NCI-H1048 (cell line): ENCODE results near the gene FOXJ3.

ENCODE experiments used
- DNase-seq: peaks from one replicate; lab custom pipeline; 2025; lab: John Stamatoyannopoulos, UW

FOXJ3 gene

DNA sequence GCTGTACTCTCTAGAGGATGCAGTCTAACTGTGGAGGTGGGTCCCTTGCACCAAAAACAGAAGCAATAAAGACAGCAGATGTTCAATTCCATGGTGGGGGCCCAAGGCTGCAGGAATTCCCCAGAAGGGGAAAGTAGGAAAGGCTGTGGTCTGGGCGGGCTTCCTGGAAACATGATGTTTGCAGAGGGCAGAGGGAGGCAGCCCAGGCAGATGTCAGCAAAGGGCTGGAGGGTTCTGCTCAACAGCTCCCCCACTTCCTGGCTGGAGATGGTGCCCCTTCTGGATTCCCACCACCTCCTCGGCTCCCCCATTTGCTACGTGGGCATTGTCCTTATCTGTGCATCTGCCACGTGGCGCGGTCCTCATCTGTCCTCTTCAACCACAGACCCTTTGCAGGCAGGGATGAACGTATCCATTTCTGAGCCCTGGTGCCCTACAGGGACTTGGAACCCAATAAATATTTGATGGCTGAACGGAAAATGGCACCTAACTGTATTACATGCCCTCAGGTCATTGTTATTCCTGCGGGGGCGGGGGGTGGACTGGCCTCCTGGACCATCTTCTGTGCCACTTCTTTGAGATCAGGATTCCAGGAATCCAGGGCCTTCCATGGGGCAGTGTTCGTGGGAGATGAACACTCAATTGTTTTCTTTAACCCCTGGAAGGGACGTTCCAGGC, 190.2 kb downstream of the FOXJ3 start:
- no peak for DNase-seq

DNA sequence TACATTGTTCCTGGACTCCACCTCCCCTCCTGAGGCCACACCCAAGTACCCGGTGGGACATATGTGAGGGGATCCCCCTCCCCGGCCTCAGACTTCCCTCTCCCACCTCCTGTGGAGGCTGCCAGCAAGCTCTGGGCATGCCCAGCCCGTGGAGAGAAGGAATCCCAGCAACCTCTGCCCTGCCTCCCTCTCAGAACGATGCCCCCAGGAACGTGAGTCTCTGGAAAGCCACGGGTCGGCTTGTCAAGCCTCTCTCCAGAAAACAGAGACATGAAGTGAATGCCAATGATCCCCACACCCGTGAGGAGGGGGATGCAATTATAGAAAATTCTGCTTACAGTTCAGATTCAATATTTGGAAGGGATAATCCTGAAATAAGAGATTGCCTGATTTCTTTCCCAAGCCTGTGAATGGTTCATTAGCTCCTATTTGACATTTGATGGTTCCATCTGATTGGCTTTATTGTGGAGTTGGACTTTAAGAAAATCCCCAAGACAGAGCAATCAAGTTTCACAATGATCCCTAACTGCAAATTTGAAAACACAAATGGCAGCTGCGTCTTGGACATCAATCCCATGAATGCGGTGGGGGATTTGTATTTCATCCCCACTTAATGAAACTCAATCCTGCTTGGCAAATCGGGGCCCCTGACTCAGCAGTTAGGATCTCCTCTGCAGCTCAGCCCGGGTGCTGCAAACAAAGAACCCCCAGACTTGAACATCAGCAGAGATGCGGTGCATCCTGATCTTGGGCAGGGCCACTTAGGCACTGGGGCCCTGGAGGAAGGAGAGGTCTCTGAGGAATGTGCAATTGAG, 190.9 kb downstream of the FOXJ3 start:
- DNase-seq = no peak

DNA sequence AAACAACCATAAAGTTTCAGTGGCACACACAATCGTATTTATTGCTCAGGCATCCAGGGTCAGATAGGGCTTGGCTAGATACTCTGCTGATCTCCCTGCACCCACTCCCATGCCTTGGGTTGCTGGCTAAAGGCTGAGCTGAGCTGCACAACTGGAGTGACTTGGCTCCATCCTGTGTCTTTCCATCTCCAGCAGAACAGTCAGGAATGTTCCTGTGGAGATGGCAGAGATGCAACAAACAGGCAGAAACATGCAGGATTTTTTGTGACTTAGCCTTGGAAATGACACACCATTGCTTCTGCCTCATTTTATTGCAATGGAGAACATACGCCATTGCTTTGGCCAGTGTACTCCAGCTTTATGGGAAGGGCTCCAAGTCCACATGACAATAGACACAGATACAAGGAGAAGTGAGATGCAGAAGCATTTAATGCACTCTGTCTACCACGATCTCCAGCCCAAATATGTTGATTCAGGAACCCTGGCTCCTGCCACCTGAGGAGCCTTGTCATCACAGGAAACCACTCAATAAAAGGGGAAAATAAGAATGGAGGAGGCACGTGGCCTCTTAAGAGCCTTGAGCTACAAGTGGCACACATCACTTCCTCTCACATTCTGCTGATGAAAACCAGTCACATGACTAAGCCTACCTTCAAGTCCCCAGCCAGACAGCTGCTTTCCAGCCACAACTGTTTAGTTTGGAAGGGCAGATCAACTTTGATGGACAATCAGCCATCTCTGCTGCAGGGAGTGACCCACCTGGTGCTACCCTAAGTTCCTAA, 191.9 kb downstream of the FOXJ3 start:
- DNase-seq = no peak

DNA sequence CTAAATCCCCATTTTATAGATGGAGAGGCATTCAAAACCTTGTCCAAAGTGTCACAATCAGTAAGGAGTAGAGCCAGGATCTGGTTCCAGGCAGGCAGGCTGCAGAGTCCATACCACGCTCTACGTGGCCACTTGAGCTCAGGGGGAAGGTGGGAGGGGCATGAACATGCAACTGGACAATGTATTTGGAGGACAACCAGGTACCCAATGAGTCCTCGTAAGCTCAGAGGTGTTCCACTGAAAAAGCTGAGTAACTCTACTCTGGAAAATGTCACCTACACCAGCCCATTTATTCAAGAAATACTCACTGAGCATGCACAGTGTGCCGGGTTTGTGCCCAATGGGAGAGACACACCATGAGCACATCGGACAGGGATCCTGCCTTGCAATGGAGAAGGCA, 193.1 kb downstream of the FOXJ3 start:
- DNase-seq = no peak

GRCh38 chr1:42140191-42140590, 194.8 kb downstream of the FOXJ3 start:
- no peak for DNase-seq

- no peak for DNase-seq
Observed at GRCh38 chr1:42139444-42139843, 195.6 kb downstream of the FOXJ3 start.

- DNase-seq = no peak
Observed at GRCh38 chr1:42138586-42138985, 196.4 kb downstream of the FOXJ3 start.

DNA sequence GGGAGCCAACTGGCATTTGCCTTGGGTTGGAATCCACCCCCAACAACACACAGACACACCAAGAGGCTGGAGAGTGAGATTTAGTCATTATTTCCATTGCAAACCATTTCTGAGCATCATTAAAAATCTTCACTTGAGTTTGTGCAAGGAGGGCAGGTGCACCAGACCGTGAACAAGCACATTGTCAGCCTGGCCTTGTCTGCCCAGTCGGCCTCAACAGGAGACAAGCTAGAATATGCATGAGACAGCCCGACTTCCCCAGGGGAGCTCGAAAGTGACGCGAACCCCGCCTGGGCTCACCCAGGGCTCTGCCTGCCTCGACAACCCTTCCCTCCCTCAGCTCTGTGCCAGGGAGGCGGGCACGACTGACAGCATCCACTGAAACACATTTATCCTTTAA, 197.3 kb downstream of the FOXJ3 start:
- DNase-seq = no peak

DNA sequence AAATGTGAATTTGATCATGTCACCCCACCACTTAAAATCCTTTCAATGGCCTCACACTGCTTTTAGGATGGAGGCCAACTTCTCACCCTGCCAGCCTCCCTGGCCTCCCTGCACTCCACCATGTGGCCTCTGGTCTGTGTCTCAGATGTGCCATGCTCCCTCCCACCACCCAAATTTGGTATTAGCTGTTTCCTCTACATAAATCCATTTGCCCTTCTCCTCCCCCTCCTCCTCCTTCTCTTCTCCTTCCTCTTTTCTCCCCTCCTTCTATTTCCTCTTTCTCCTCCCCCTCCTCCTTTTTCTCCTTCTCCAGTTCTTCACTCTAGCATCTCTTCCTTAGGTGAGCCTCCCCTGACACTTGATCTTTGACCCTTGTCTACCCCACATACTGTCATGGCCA, 198.6 kb downstream of the FOXJ3 start:
- no peak for DNase-seq

GRCh38 chr1:42135426-42135825, 199.6 kb downstream of the FOXJ3 start:
- DNase-seq = no peak

GRCh38 chr1:42133809-42134526, 201.1 kb downstream of the FOXJ3 start:
- no peak for DNase-seq

GRCh38 chr1:42133390-42133789, 201.6 kb downstream of the FOXJ3 start:
- no peak for DNase-seq

DNA sequence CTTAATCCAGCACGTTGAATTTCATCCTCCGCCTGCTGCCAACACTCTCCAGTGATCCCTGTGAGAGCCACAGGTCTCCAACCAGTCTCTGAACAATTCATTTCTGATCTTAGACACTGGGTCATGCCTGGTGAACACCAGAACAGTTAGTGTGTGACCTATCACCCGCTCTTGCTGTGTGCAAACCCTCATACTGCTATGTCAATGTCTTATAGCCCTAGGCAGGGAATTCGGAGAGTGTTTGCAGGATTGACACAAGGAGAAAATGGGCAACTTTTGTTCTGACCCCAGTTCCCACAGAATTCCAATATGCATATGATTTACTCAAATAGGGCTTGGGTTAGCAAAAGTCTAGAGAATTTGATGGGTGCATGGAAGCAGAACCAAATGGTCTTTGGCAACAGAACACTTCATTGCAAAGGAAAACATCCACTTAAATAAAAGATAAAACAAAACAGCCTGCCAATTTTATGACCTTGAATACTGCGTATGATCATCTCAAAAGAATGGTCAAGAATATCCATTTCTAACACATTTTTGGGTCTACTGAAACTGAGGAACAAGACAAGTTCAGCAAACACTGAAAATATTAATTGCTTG, 204.9 kb downstream of the FOXJ3 start:
- no peak for DNase-seq

DNA sequence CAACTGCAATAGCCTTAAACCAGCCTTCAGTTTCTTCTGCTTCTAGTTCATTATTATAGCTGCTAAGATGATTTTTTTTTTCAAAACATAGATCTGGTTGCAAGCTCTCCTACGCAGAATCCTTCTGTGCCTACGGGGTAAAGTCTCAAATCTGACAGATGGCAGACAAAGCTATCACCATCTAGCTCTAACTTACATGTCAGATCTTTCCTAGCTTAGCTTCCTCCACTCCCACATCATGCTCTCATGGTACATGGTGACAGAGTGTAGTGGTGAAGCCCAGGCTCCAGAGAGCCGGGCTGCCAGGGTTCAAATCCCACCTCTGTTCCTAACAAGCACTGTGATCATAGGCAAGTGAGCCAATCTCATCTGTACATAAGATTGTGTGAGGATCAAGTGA, 206.1 kb downstream of the FOXJ3 start:
- DNase-seq = no peak

- DNase-seq = no peak
Observed at GRCh38 chr1:42128499-42128898, 206.5 kb downstream of the FOXJ3 start.

DNA sequence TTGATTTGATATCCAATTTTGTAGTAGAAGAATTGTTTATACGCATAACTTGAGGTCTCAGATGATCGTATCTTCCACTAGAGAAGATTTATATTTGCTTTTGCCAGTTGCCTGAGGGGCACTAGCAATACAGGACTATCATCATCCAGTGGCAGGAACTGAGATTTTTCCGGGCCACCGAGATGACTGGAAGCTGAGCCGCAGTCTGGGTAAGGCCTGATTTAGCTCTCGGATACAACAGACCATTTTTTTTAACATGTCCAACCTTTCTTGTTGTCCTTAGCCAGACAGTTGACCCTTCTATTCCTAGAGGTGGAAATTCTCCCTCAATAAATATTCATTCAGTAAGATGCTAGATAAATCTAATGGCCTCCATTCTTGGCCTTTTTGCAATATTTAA, 207.3 kb downstream of the FOXJ3 start:
- DNase-seq = no peak
